ENCODE data around the gene FBXL19. TPM values are rescaled to one million over a fixed set of nuclear protein-coding genes. Genes with fewer than 3 reads are reported as not detected.

Gene FBXL19
- polyA plus RNA-seq, 3 donors = 0.14 to 7.6 TPM; not detected in 1

DNA sequence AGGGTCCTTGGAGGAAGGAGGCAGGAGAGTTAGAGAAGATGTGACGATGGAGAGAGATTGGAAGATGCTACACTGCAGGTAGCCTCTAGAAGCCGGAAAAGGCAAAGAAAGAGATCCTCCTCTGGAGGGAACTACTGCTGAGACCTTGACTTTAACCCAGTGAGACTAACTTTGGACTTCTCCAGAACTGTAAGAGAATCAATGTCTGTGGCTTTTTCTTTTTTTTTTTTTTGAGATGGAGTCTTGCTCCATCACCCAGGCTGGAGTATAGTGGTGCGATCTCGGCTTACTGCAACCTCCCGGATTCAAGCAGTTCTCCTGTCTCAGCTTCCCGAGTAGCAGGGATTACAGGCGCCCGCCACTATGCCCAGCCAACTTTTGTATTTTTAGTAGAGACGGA lies 38.2 kb upstream of the FBXL19 start:
- Histone ChIP-seq H2AFZ (ENCODE audit: insufficient read depth, low read depth, low read length, poor library complexity, severe bottlenecking) (no peak overlapping the region), H3K4me3 (replicated peaks in 1 of 3; ENCODE audit: low read depth in 2 of 3, low read length in 3 of 3) (no peak overlapping the region), H3K27me3 (ENCODE audit: control insufficient read depth in 2 of 2, insufficient read depth in 2 of 2, low read length in 2 of 2) (no peaks in the 10 kb centered on the region), H3K4me1 (ENCODE audit: control insufficient read depth in 1 of 2, insufficient read depth in 2 of 2, low read length in 2 of 2) (no peaks in the 10 kb centered on the region), H3K4me2 (replicated peaks; ENCODE audit: extremely low read depth, low read length, poor library complexity, severe bottlenecking) (no peak overlapping the region), H3K27ac (ENCODE audit: low read depth in 1 of 2, low read length in 2 of 2) (no peak overlapping the region), H3K9ac (ENCODE audit: insufficient read depth, low read length, poor library complexity, severe bottlenecking) (no peak overlapping the region), H3K79me2 (ENCODE audit: insufficient read depth, low read length) (no peaks in the 10 kb centered on the region), H4K20me1 (ENCODE audit: insufficient read depth, low read length) (no peaks in the 10 kb centered on the region), H3K9me3 (replicated peaks in 1 of 2; ENCODE audit: control insufficient read depth in 1 of 2, insufficient read depth in 1 of 2, low read length in 2 of 2) (no peaks in the 10 kb centered on the region), H3K36me3 (replicated peaks in 1 of 2; ENCODE audit: control insufficient read depth in 1 of 2, insufficient read depth in 2 of 2, low read length in 2 of 2) (peaks cover 17 to 72% of the 10 kb centered on the region in 2 donors)
- Mint-ChIP-seq H3K27ac (no peak overlapping the region), H3K9me3 (no peaks in the 10 kb centered on the region), H3K36me3 (peaks cover 50 to 78% of the 10 kb centered on the region in 2 donors), H3K4me1 (peaks cover 4% of the 10 kb centered on the region), H3K4me3 (no peak overlapping the region), H3K27me3 (ENCODE audit: low read depth in 3 of 3) (peaks cover 0 to 2% (median 0%) of the 10 kb centered on the region in 3 donors)
- DNase-seq = no peak
- intact Hi-C loops (cut with micrococcal nuclease) = no loop called here
- TF ChIP-seq CTCF (IDR thresholded peaks at IDR 0.05) = no peak
- 99% methylated on average over 9 of the region's 9 CpGs for WGBS (ENCODE audit: insufficient coverage)

DNA sequence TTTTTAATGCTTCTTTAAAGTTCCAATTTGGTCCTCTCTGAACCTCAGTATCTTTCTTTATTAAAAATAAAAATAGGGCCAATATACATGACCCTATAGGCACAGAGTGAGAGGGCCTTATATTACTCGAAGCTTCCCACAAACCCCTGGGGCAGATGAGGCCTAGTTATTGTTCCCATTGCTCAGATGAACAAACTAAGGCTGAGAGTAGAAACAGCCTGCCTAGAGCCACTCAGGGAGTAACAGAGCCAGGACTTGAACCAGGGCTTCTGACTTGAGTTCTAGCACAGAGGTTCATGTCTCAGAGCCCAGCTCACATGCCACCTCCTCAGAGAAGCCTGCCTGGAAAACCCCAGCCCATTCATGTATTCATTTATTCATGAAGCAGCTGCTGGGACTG lies 37.2 kb upstream of the FBXL19 start:
- Histone ChIP-seq H2AFZ (ENCODE audit: insufficient read depth, low read depth, low read length, poor library complexity, severe bottlenecking) (no peak overlapping the region), H3K27ac (ENCODE audit: low read depth in 1 of 2, low read length in 2 of 2) (no peak overlapping the region), H3K27me3 (ENCODE audit: control insufficient read depth in 2 of 2, insufficient read depth in 2 of 2, low read length in 2 of 2) (no peaks in the 10 kb centered on the region), H3K36me3 (replicated peaks in 1 of 2; ENCODE audit: control insufficient read depth in 1 of 2, insufficient read depth in 2 of 2, low read length in 2 of 2) (peaks cover 17 to 74% of the 10 kb centered on the region in 2 donors), H3K4me1 (ENCODE audit: control insufficient read depth in 1 of 2, insufficient read depth in 2 of 2, low read length in 2 of 2) (no peaks in the 10 kb centered on the region), H3K9me3 (replicated peaks in 1 of 2; ENCODE audit: control insufficient read depth in 1 of 2, insufficient read depth in 1 of 2, low read length in 2 of 2) (no peaks in the 10 kb centered on the region), H4K20me1 (ENCODE audit: insufficient read depth, low read length) (no peaks in the 10 kb centered on the region), H3K4me2 (replicated peaks; ENCODE audit: extremely low read depth, low read length, poor library complexity, severe bottlenecking) (no peak overlapping the region), H3K9ac (ENCODE audit: insufficient read depth, low read length, poor library complexity, severe bottlenecking) (no peak overlapping the region), H3K4me3 (replicated peaks in 1 of 3; ENCODE audit: low read depth in 2 of 3, low read length in 3 of 3) (no peak overlapping the region), H3K79me2 (ENCODE audit: insufficient read depth, low read length) (no peaks in the 10 kb centered on the region)
- Mint-ChIP-seq H3K9me3 (no peaks in the 10 kb centered on the region), H3K36me3 (peaks cover 44 to 81% of the 10 kb centered on the region in 2 donors), H3K27ac (no peak overlapping the region), H3K27me3 (ENCODE audit: low read depth in 3 of 3) (peaks cover 0 to 2% (median 0%) of the 10 kb centered on the region in 3 donors), H3K4me3 (no peak overlapping the region), H3K4me1 (peaks cover 4% of the 10 kb centered on the region)
- intact Hi-C loops (cut with micrococcal nuclease) = no loop called here
- TF ChIP-seq CTCF (IDR thresholded peaks at IDR 0.05) = no peak
- no peak for DNase-seq
- 100% methylated on average over 1 of the region's 1 CpG for WGBS (ENCODE audit: insufficient coverage)
